ENCODE measurements around the gene ALDH3B1. TPM values are rescaled to one million over a fixed set of nuclear protein-coding genes. Genes with fewer than 3 reads are reported as not detected.

ALDH3B1 gene
- total RNA-seq, 2 experiments from 2014 or later: 0.15 TPM; not detected in 1

DNA sequence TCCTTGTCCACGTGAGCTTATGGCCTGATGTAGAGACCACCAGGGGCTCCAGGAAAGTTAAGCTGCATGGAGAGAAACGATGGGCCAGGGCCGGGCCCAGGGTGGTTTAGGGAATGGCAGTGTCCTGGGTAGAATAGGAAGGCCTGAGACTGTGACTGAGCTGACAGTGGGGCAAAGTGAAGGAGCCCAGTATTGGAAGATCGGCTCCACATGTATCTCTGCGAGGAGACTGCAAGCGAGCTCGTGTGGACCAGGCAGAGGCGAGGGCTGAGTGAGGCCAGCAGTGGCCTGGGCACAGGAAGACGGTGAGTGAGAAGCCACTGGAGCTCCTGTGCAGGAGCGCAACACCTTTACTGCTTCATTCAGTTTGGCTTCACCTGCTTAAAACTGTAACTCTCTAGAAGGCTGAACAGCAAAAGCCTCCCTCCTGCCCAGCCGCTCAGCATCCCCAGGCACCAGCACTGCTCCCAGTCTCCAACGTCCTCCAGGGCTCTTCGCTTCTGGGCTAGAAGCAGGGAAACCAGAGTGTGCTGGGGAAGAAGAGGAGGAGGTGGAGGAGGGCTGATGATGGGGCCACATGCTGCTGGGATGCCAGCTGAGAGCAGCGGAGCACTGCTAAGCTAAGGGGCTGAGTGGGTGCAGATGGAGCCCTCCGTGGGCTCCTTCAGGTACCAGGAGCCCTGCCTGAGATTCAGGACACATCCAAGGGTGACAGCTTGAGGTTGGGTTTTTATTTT, 42.2 kb downstream of the ALDH3B1 start:
- Mint-ChIP-seq H3K9me3 (no peaks in the 10 kb centered on the region), H3K36me3 (ENCODE audit: low read depth) (peaks cover 24% of the 10 kb centered on the region), H3K27me3 (no peaks in the 10 kb centered on the region), H3K4me1 (no peaks in the 10 kb centered on the region), H3K4me3 (no peak overlapping the region), H3K27ac (peak overlapping the region; percentile 42)
- no peak for DNase-seq
- CTCF ChIA-PET: interaction anchor here (1.6 kb wide), 1 partner anchor 11 kb away, joined by 4 read pairs; no protein-coding TSS in a partner anchor
- POLR2A ChIA-PET: interaction anchor here (0.7 kb wide), 1 partner anchor 19 kb away, joined by 6 read pairs; no protein-coding TSS in a partner anchor

DNA sequence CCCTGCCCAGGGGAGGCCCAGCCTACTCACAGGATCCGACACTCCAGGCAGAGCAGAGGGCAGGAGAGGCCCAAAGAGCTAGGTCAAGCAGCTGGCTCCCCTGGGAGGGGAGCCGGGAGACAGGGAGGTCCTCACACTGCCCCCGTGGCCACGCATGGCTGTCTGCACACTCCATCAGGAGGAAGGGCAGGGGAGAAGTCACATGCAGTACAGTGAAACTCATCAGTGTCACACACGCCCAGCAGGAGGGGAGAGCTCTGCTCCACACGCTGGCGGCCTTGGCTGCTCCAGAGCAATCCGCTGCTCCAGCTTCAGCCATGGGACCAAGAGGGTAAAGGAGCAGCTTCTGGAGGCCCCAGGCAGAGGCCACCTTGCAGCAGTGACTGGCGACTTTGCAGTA, 43.0 kb downstream of the ALDH3B1 start:
- CTCF ChIA-PET: interaction anchor here (0.9 kb wide), 1 partner anchor 20 kb away, joined by 3 read pairs; no protein-coding TSS in a partner anchor
- Mint-ChIP-seq H3K36me3 (ENCODE audit: low read depth) (peaks cover 24% of the 10 kb centered on the region), H3K4me3 (no peak overlapping the region), H3K27ac (no peak overlapping the region), H3K27me3 (no peaks in the 10 kb centered on the region), H3K9me3 (no peaks in the 10 kb centered on the region), H3K4me1 (no peaks in the 10 kb centered on the region)
- POLR2A ChIA-PET: no interaction called here
- DNase-seq: no peak

DNA sequence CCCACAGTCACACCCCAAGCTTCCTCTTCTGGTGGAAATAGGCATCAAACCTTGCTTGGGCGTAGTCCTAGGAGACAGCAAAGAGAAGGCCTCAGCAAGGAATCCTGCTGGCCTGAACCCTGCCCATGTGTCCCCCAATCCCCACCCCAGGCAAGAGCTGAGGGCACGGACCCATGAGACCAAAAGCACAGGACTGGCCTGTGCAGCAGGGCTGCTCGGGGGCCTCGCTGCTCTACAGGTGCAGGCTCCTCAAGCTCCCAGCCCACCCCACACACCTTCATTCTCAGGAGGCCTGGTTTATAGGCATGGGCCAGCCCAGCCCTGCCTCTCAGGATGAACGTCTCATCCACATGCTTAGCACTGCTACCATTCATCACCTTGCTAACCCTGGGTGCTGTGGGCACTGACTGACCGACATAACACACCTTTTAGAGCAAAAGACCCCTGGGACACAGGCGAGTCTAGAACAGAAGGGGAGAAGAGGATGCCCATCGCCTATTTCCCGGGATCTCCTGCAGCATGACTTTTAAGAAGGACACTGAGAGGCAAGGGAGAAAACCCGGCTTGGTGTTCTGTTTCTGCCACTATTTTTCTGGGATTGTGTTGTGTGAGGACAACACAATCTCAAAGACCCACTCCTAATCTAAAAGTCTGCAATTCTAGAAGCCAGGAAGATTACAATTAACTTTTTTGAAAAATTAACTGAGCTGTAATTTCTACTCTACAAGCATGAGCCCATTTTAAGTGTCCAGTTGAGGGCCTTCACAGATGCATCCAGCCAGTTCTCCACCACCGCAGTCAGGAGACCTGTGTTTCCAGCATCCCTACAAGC, 44.1 kb downstream of the ALDH3B1 start:
- no peak for DNase-seq
- ChIA-PET POLR2A (no interaction called here), CTCF (interaction anchor here (0.9 kb wide), 1 partner anchor 19 kb away, joined by 3 read pairs; no protein-coding TSS in a partner anchor)
- Mint-ChIP-seq H3K4me3 (no peak overlapping the region), H3K27ac (peak overlapping the region; percentile 58), H3K27me3 (no peaks in the 10 kb centered on the region), H3K9me3 (no peaks in the 10 kb centered on the region), H3K4me1 (no peaks in the 10 kb centered on the region), H3K36me3 (ENCODE audit: low read depth) (peaks cover 24% of the 10 kb centered on the region)

DNA sequence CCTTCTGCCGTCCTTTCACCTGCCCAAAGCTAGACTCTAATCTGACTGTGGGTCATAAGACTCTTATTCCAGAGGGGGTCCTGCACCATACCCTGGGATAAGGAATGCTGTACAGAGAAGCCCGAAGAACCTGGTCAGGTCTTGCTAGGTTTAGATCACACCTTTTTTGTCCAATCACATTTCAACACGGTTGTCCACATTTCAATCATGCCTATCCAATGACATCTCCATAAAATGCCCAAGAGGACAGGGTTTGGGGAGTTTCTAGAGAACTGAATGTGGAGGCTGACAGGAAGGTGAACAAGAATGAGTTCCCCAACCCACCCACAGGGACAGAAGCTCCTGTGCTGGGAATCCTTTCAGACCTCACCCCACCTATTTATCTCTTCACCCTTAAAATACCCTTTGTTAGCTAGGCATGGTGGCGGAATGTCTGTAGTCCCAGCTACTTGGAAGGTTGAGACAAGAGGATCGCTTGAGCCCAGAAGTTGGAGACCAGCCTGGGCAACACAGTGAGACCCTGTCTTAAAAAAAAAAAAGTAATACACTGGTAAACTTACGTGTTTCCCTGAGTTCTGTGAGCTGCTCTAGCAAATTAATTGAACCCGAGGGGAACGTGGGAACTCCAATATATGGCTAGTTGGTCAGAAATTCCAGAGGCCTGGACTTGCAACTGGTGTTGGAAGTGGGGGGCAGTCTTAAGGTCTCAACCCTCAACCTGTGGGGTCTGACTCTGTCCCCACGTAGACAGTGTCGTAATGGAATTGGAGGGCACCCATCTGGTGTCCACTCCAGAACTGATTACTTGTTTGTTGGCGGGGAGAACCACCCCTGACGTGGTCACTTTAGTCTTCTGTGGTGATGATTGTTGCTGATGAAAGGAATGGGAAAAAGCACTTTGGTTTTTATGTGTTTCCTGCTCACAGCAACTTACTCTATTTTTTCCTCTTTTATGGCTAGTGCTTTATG, 46.5 kb downstream of the ALDH3B1 start:
- Mint-ChIP-seq H3K27me3 (no peaks in the 10 kb centered on the region), H3K36me3 (ENCODE audit: low read depth) (peaks cover 15% of the 10 kb centered on the region), H3K27ac (no peak overlapping the region), H3K4me3 (no peak overlapping the region), H3K4me1 (no peaks in the 10 kb centered on the region), H3K9me3 (no peaks in the 10 kb centered on the region)
- DNase-seq: no peak
- ChIA-PET CTCF (interaction anchor here (0.6 kb wide), 1 partner anchor 248 kb away, joined by 3 read pairs; no protein-coding TSS in a partner anchor), POLR2A (no interaction called here)

DNA sequence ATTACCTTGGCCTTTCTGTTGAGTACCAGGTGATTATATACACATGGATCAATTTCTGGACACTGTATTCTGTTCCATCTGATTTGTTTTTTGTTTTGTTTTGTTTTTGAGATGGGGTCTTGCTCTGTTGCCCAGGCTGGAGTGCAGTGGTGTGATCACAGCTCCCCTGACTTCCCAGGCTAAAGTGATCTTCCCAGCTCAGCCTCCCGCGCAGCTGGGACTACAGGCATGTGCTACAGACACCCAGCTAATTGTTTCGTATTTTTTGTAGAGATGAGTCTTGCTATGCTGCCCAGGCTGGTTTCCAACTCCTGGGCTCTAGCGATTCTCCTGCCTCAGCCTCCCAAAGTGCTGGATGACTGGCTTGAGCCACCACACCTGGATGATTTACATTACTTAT, 47.7 kb downstream of the ALDH3B1 start:
- no peak for DNase-seq
- H3K27ac Mint-ChIP-seq: no peak overlapping the region
- H3K9me3 Mint-ChIP-seq: no peaks in the 10 kb centered on the region
- no peak overlapping the region for H3K4me3 Mint-ChIP-seq
- ChIA-PET POLR2A (no interaction called here), CTCF (no interaction called here)
- no peaks in the 10 kb centered on the region for H3K4me1 Mint-ChIP-seq
- H3K36me3 Mint-ChIP-seq (ENCODE audit: low read depth): peaks cover 14% of the 10 kb centered on the region
- H3K27me3 Mint-ChIP-seq: no peaks in the 10 kb centered on the region

DNA sequence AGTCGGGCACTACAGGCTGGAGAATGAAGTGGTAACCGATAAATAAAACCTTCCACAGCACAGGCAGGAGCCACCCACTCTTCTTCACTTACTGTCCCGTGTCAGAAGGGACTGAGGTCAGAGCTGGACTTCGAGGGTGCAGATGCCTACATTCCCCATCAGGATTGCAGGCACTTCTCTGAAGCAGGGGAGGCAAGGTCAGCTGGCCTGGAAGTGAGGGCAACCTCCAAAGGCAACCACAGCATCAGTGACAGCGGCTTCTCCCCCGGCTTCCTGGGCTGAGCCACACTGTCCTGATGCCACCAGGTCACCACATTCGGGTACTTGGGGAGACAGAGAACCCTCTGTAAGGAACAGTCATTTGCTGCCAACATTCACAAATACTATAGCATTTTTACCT, 51.4 kb downstream of the ALDH3B1 start:
- ChIA-PET POLR2A (no interaction called here), CTCF (interaction anchor here (0.9 kb wide), 1 partner anchor 38 kb away, joined by 3 read pairs; no protein-coding TSS in a partner anchor)
- H3K9me3 Mint-ChIP-seq: no peaks in the 10 kb centered on the region
- H3K36me3 Mint-ChIP-seq (ENCODE audit: low read depth): peaks cover 9% of the 10 kb centered on the region
- H3K27me3 Mint-ChIP-seq: no peaks in the 10 kb centered on the region
- H3K4me1 Mint-ChIP-seq: no peaks in the 10 kb centered on the region
- no peak overlapping the region for H3K4me3 Mint-ChIP-seq
- DNase-seq: no peak
- H3K27ac Mint-ChIP-seq: no peak overlapping the region

DNA sequence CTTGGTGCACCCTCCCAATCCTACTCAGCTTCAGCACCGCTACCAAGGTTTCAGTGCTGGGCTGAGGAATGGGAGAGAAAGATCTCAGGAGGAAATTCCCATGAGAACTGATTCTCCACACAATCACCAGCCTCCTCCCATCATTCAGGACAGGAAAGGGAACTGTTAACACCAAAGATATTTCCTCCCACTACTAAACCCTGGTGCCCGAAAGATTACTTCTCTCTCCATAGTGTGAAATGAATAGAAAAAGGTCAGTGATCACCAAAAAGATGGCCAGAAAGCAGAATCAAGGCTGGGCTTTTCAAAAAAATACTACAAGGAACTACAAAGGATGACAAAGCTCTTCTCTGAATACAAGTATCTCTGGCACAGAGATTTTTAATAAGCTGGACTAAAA, 54.8 kb downstream of the ALDH3B1 start:
- Mint-ChIP-seq H3K4me1 (no peaks in the 10 kb centered on the region), H3K9me3 (no peaks in the 10 kb centered on the region), H3K27ac (no peak overlapping the region), H3K4me3 (no peak overlapping the region), H3K36me3 (ENCODE audit: low read depth) (peaks cover 9% of the 10 kb centered on the region), H3K27me3 (no peaks in the 10 kb centered on the region)
- CTCF ChIA-PET: interaction anchor here (0.6 to 0.7 kb wide), 2 partner anchors 251 to 1783 kb away, joined by 3 to 4 read pairs; no protein-coding TSS in a partner anchor
- POLR2A ChIA-PET: no interaction called here
- DNase-seq: no peak

DNA sequence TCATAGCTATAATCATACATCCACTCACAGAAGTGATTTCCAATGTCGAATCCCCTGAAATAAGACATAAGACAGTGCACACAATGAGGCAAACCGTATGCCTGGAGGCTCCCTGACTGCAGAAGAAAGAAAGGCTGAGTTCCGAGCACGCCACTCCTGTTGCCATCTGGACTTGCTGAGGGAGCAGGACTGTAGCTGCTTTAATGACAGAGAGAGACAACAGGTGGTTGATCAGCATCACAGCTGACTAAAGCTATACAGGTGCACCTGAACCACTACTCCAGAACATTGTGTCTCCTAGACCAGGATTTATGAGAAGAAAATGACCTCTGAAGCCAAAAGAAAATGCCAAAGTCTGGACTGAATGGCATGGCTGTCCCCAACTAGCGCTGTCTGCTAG, 55.7 kb downstream of the ALDH3B1 start:
- H3K4me3 Mint-ChIP-seq: no peak overlapping the region
- no peaks in the 10 kb centered on the region for H3K9me3 Mint-ChIP-seq
- no peak for DNase-seq
- CTCF ChIA-PET: interaction anchor here (0.7 kb wide), 1 partner anchor 1784 kb away, joined by 4 read pairs; no protein-coding TSS in a partner anchor
- no peaks in the 10 kb centered on the region for H3K27me3 Mint-ChIP-seq
- H3K4me1 Mint-ChIP-seq: no peaks in the 10 kb centered on the region
- peaks cover 7% of the 10 kb centered on the region for H3K36me3 Mint-ChIP-seq (ENCODE audit: low read depth)
- POLR2A ChIA-PET: no interaction called here
- no peak overlapping the region for H3K27ac Mint-ChIP-seq

DNA sequence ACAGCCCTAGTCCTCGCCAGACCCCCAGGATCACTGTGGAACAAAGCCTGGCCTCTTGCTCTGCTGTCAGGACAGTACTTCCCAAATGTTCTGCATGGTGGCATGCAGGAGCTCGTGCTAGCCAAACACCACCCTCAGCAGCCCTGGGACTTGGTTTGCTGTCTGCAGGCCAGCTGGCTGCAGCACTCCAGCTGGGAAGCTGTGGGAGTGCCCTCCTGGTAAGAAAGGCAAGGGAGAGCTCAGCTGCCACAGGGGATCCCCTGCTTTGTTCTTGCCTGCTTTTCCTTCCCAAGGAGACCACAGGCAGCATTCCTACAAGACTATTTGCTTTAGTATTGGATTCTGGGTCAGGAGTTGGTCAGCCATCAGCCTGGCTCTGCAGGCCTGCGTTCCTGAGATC, 56.6 kb downstream of the ALDH3B1 start:
- no peak for DNase-seq
- no peak overlapping the region for H3K27ac Mint-ChIP-seq
- ChIA-PET CTCF (interaction anchor here (1.5 kb wide), 1 partner anchor 29 kb away, joined by 3 read pairs; no protein-coding TSS in a partner anchor), POLR2A (no interaction called here)
- H3K4me1 Mint-ChIP-seq: no peaks in the 10 kb centered on the region
- H3K9me3 Mint-ChIP-seq: no peaks in the 10 kb centered on the region
- no peak overlapping the region for H3K4me3 Mint-ChIP-seq
- H3K27me3 Mint-ChIP-seq: no peaks in the 10 kb centered on the region
- H3K36me3 Mint-ChIP-seq (ENCODE audit: low read depth): peaks cover 5% of the 10 kb centered on the region

DNA sequence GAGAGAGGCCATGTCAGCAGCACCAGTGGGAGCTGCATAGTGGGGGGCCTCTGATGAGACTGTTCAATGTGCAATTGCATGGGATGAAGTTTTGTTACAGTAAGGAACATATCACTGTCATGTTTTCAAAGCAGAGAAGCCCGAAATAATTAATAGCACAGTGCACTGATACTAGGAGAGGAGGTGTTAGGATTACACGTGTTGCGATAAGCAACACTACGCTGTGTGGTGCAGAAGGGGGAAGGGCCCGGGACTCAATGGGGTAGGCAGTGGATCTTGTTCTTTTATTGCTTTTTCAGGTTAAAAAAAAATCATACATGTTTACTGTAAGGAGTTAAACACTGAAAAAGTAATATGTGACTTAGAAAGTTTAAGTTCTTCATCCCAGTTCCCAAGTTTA, 57.9 kb downstream of the ALDH3B1 start:
- Mint-ChIP-seq H3K4me1 (no peaks in the 10 kb centered on the region), H3K27me3 (no peaks in the 10 kb centered on the region), H3K9me3 (no peaks in the 10 kb centered on the region), H3K36me3 (ENCODE audit: low read depth) (no peaks in the 10 kb centered on the region), H3K4me3 (no peak overlapping the region), H3K27ac (no peak overlapping the region)
- ChIA-PET CTCF (interaction anchor here (1.5 kb wide), 1 partner anchor 30 kb away, joined by 3 read pairs; no protein-coding TSS in a partner anchor), POLR2A (no interaction called here)
- no peak for DNase-seq

DNA sequence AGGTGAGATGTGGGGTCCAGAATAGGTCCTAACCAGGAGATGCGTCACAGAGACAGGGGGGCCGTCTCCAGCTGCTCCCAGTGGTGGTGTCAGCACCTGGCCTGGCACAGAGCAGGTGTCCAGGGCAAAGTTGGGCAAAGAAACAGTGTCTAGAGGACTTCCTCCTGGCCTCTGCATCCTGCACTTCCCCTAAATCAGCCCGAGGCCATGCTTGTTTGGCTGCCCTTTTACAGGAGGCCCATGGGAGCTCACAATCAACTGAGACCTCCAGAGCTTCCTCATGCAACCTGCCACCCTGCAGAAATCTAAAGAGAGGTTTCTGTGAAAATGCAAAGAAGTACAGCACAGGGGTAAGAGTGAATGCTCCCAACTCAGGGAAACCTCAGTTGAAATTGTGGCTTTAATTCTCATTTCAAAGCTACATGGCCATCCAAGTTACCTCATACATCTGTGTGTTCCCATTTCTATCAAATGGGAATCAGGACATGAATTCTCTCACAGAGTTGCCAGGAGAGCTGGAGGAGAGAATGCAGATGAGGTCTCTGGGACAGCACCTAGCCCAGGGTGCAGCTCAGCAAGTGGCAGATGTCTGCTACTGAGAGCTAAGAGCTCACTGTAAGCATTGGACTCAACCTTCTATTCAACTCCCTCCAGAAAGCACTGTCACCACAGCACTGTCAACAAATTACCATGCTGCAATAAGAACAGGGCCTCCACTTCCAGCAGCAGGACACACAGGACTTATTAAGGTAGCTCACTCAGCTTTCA, 61.3 kb downstream of the ALDH3B1 start:
- POLR2A ChIA-PET: interaction anchor here (0.6 kb wide), 1 partner anchor 19 kb away, joined by 6 read pairs; no protein-coding TSS in a partner anchor
- Mint-ChIP-seq H3K4me3 (no peak overlapping the region), H3K4me1 (no peaks in the 10 kb centered on the region), H3K27me3 (no peaks in the 10 kb centered on the region), H3K9me3 (no peaks in the 10 kb centered on the region), H3K27ac (no peak overlapping the region), H3K36me3 (ENCODE audit: low read depth) (no peaks in the 10 kb centered on the region)
- no peak for DNase-seq
- CTCF ChIA-PET: interaction anchor here (0.5 to 1.5 kb wide), 3 partner anchors 12 to 402 kb away, joined by 3 read pairs; no protein-coding TSS in a partner anchor

Measured in activated CD4-positive, alpha-beta T cell treated with anti-CD3 and anti-CD28 coated beads, Interleukin-2, amount 10 ng/mL, durations not matched to agents 7 days and 5 days (primary cell).